H1 (cell line): ENCODE results near the gene VEGFC. TPM values are rescaled to one million over a fixed set of nuclear protein-coding genes. Genes with fewer than 3 reads are reported as not detected.

ENCODE experiments used
- CTCF ChIA-PET: fragments of 300-600 bp; sonication (Branson Sonifier 250); formaldehyde crosslinking; loops from one replicate; lab custom pipeline; 2021; ENCODE audit not compliant: partially characterized antibody; lab: Charles Lee
- POLR2A ChIA-PET: fragments of 300-600 bp; sonication (Branson Sonifier 250); formaldehyde crosslinking; loops from one replicate; lab custom pipeline; 2021; ENCODE audit warnings: inconsistent platforms; ENCODE audit not compliant: partially characterized antibody; lab: Charles Lee
- DNase-seq, 2 experiments: peaks; one replicate each; pipeline versions ENCODE4 v3.0.0 to v3.0.0-alpha.2; 2010 to 2022; ENCODE audit warnings: low spot score in 2 of 2, low read depth in 1 of 2, mixed read lengths in 1 of 2
- FAIRE-seq: peaks from 2 replicates; lab custom pipeline; 2011; peaks lifted over from hg19 to GRCh38; lab: Jason Lieb, UNC
- H2AFZ ChIP-seq: 2 replicates; pipeline ENCODE4 v1.8.1; 2012; ENCODE audit warnings: low read length, inconsistent platforms
- H2AK5ac ChIP-seq: 2 replicates; pipeline ENCODE4 v1.6.1; 2013; ENCODE audit warnings: low read depth, low read length
- H2BK120ac ChIP-seq: replicated peaks from 2 replicates; pipeline ENCODE3; 2013; ENCODE audit warnings: low read depth, low read length, inconsistent platforms
- H2BK12ac ChIP-seq: 2 replicates; pipeline ENCODE4 v1.6.1; 2013; ENCODE audit warnings: low read depth, low read length
- H2BK15ac ChIP-seq: 2 replicates; pipeline ENCODE4 v1.6.1; 2013; ENCODE audit warnings: low read length
- H2BK20ac ChIP-seq: 2 replicates; pipeline ENCODE4 v1.6.1; 2013; ENCODE audit warnings: low read length
- H2BK5ac ChIP-seq: 2 replicates; pipeline ENCODE4 v1.6.1; 2013; ENCODE audit warnings: low read depth, low read length
- H3K14ac ChIP-seq: 2 replicates; pipeline ENCODE4 v1.6.1; 2013; ENCODE audit warnings: inconsistent platforms; ENCODE audit not compliant: insufficient read length
- H3K18ac ChIP-seq: 2 replicates; pipeline ENCODE4 v1.6.1; 2013; ENCODE audit warnings: low read length; ENCODE audit errors: extremely low read depth
- H3K23ac ChIP-seq: 2 replicates; pipeline ENCODE4 v1.6.1; 2013; ENCODE audit warnings: inconsistent platforms; ENCODE audit not compliant: insufficient read length
- H3K23me2 ChIP-seq: 2 replicates; pipeline ENCODE4 v1.6.1; 2013; ENCODE audit warnings: low read depth, low read length
- H3K27ac ChIP-seq: 2 replicates; pipeline ENCODE4 v1.6.1; 2011; ENCODE audit warnings: low read depth, low read length, inconsistent platforms
- H3K27me3 ChIP-seq, 4 experiments: replicated peaks in 1 of 4; 1 replicate in 1 of 4; 2 replicates in 3 of 4; pipeline versions ENCODE4 v1.6.1 to v1.8.1; 2011 to 2013; ENCODE audit warnings: low read length in 3 of 4, mild to moderate bottlenecking in 3 of 4, inconsistent platforms in 2 of 4, mixed read lengths in 2 of 4, moderate library complexity in 1 of 4; ENCODE audit not compliant: control insufficient read depth in 3 of 4, insufficient read depth in 3 of 4; ENCODE audit errors: extremely low read depth in 1 of 4
- H3K36me3 ChIP-seq, 4 experiments: 2 replicates each; pipeline versions ENCODE4 v1.6.1 to v1.8.1; 2011 to 2013; ENCODE audit warnings: mild to moderate bottlenecking in 4 of 4, low read length in 3 of 4, moderate library complexity in 2 of 4, control low read depth in 1 of 4, inconsistent platforms in 1 of 4; ENCODE audit not compliant: insufficient read depth in 4 of 4, control insufficient read depth in 2 of 4
- H3K4ac ChIP-seq: replicated peaks from 2 replicates; pipeline ENCODE3; 2013; ENCODE audit warnings: low read length, low read depth, mixed read lengths, inconsistent platforms; ENCODE audit not compliant: insufficient read length
- H3K4me1 ChIP-seq, 4 experiments: replicated peaks in 1 of 4; 1 replicate in 1 of 4; 2 replicates in 3 of 4; pipeline versions ENCODE4 v1.6.1 to v1.8.1; 2011 to 2013; ENCODE audit warnings: low read length in 3 of 4, inconsistent platforms in 2 of 4, mixed read lengths in 1 of 4; ENCODE audit not compliant: insufficient read depth in 4 of 4, control insufficient read depth in 3 of 4
- H3K4me2 ChIP-seq, 2 experiments: 2 replicates each; pipeline versions ENCODE4 v1.6.1 to v1.8.1; 2011 to 2013; ENCODE audit warnings: low read depth in 2 of 2, low read length in 2 of 2, control low read depth in 1 of 2, inconsistent platforms in 1 of 2, mild to moderate bottlenecking in 1 of 2; ENCODE audit not compliant: insufficient read depth in 1 of 2
- H3K4me3 ChIP-seq, 4 experiments: fragments of 200-600, 300-600 bp in 1 of 4; sonication (generic), shearing (Covaris generic), sonication (Bioruptor Twin) in 1 of 4; 2 replicates each; pipeline versions ENCODE4 v1.5.1 to v1.8.1; 2011 to 2016; ENCODE audit warnings: low read length in 4 of 4, low read depth in 3 of 4, control low read depth in 2 of 4, inconsistent platforms in 2 of 4, mild to moderate bottlenecking in 2 of 4, mixed read lengths in 1 of 4, moderate library complexity in 1 of 4; ENCODE audit not compliant: insufficient read depth in 2 of 4; ENCODE audit errors: extremely low read depth in 1 of 4
- H3K56ac ChIP-seq: replicated peaks from 2 replicates; pipeline ENCODE3; 2013; ENCODE audit warnings: low read depth, mild to moderate bottlenecking, mixed read lengths, low read length, inconsistent platforms; ENCODE audit not compliant: insufficient read length
- H3K79me1 ChIP-seq: 2 replicates; pipeline ENCODE4 v1.6.1; 2013; ENCODE audit warnings: low read depth, low read length, control low read depth
- H3K79me2 ChIP-seq, 2 experiments: 2 replicates each; pipeline versions ENCODE4 v1.6.1 to v1.8.1; 2012 to 2013; ENCODE audit warnings: low read length in 2 of 2, mild to moderate bottlenecking in 2 of 2, inconsistent platforms in 1 of 2; ENCODE audit not compliant: insufficient read depth in 2 of 2, control insufficient read depth in 1 of 2
- H3K9ac ChIP-seq, 4 experiments: replicated peaks in 1 of 4; 1 replicate in 1 of 4; 2 replicates in 3 of 4; pipeline versions ENCODE4 v1.6.1 to v1.8.1; 2011 to 2013; ENCODE audit warnings: low read depth in 3 of 4, low read length in 3 of 4, control low read depth in 2 of 4, mild to moderate bottlenecking in 2 of 4, moderate library complexity in 2 of 4, inconsistent platforms in 1 of 4; ENCODE audit errors: extremely low read depth in 1 of 4
- H3K9me3 ChIP-seq, 2 experiments: 2 replicates each; pipeline versions ENCODE4 v1.6.1 to v1.8.1; 2012 to 2013; ENCODE audit warnings: mild to moderate bottlenecking in 2 of 2, moderate library complexity in 2 of 2, control low read depth in 1 of 2, inconsistent platforms in 1 of 2, low read depth in 1 of 2, low read length in 1 of 2, mixed read lengths in 1 of 2; ENCODE audit not compliant: insufficient read depth in 2 of 2
- H4K20me1 ChIP-seq, 2 experiments: replicated peaks in 1 of 2; 2 replicates each; pipeline versions ENCODE3 to v1.8.1; 2011 to 2013; ENCODE audit warnings: inconsistent platforms in 2 of 2, low read length in 2 of 2, mild to moderate bottlenecking in 1 of 2; ENCODE audit not compliant: insufficient read depth in 2 of 2, control insufficient read depth in 1 of 2
- H4K5ac ChIP-seq: 2 replicates; pipeline ENCODE4 v1.6.1; 2013; ENCODE audit warnings: low read length, low read depth, mixed read lengths, inconsistent platforms; ENCODE audit not compliant: insufficient read length
- H4K8ac ChIP-seq: 2 replicates; pipeline ENCODE4 v1.8.0; 2013; ENCODE audit warnings: mild to moderate bottlenecking, moderate library complexity, low read length, inconsistent platforms; ENCODE audit not compliant: insufficient read depth; ENCODE audit errors: extremely low read depth
- H4K91ac ChIP-seq: replicated peaks from 2 replicates; pipeline ENCODE3; 2013; ENCODE audit warnings: low read length, mixed read lengths, inconsistent platforms; ENCODE audit not compliant: insufficient read length
- BACH1 ChIP-seq: IDR thresholded peaks from 2 replicates; pipeline ENCODE4 v1.6.1; 2012; ENCODE audit warnings: low read length, improper control_type of control experiment
- CHD2 ChIP-seq: IDR thresholded peaks from 2 replicates; pipeline ENCODE4 v1.6.1; 2012; ENCODE audit warnings: low read length, improper control_type of control experiment
- EP300 ChIP-seq, 2 experiments: IDR thresholded peaks; 1 replicate in 1 of 2; 2 replicates in 1 of 2; pipeline ENCODE4 v1.6.1; 2011 to 2012; ENCODE audit warnings: low read depth in 2 of 2, low read length in 2 of 2, mild to moderate bottlenecking in 2 of 2, borderline replicate concordance in 1 of 2, inconsistent platforms in 1 of 2, moderate library complexity in 1 of 2
- KDM1A ChIP-seq: fragments of 200-600, 300-600 bp; sonication (generic); IDR thresholded peaks from 2 replicates; pipeline ENCODE4 v1.7.1; 2016; ENCODE audit warnings: mild to moderate bottlenecking, low read length, borderline replicate concordance
- KDM4A ChIP-seq: IDR thresholded peaks from one replicate; pipeline ENCODE4 v1.7.1; 2012; ENCODE audit warnings: low read depth, mild to moderate bottlenecking, moderate library complexity, low read length, inconsistent platforms; ENCODE audit not compliant: severe bottlenecking
- NRF1 ChIP-seq: IDR thresholded peaks from 2 replicates; pipeline ENCODE4 v1.6.1; 2011; ENCODE audit warnings: mild to moderate bottlenecking, low read depth, low read length, improper control_type of control experiment
- POLR2A ChIP-seq, 2 experiments: IDR thresholded peaks; 1 replicate in 1 of 2; 2 replicates in 1 of 2; pipeline ENCODE4 v1.6.1; 2011; ENCODE audit warnings: low read depth in 2 of 2, low read length in 2 of 2, mild to moderate bottlenecking in 2 of 2; ENCODE audit errors: control extremely low read depth in 1 of 2
- RNF2 ChIP-seq: fragments of 200-900, 300-1000 bp; sonication (generic); IDR thresholded peaks from 2 replicates; pipeline ENCODE4 v1.7.1; 2016; ENCODE audit warnings: borderline replicate concordance, low read depth, mild to moderate bottlenecking, antibody characterized with exemption, low read length; ENCODE audit not compliant: poor library complexity, severe bottlenecking; ENCODE audit errors: missing control alignments
- RXRA ChIP-seq: IDR thresholded peaks from 2 replicates; pipeline ENCODE4 v1.6.1; 2011; ENCODE audit warnings: low read depth, mild to moderate bottlenecking, low read length, moderate library complexity; ENCODE audit not compliant: insufficient read depth
- SP4 ChIP-seq: IDR thresholded peaks from 2 replicates; pipeline ENCODE4 v1.6.1; 2012; ENCODE audit warnings: low read length, inconsistent platforms
- TAF1 ChIP-seq: IDR thresholded peaks from 2 replicates; pipeline ENCODE4 v1.6.1; 2011; ENCODE audit warnings: mild to moderate bottlenecking, low read depth, low read length
- TCF12 ChIP-seq: IDR thresholded peaks from 2 replicates; pipeline ENCODE4 v1.6.1; 2011; ENCODE audit warnings: low read depth, mild to moderate bottlenecking, low read length
- whole genome bisulfite sequencing, 2 experiments: shearing (Covaris generic) in 1 of 2; methylation state at CpG; one replicate each; pipeline versions ENCODE4 v1.1.6 to v1.1.7; 2013 to 2015; ENCODE audit warnings: low lambda C conversion rate in 2 of 2, mixed read lengths in 2 of 2, inconsistent platforms in 1 of 2, low coverage in 1 of 2, missing lambda C conversion rate in 1 of 2; ENCODE audit not compliant: insufficient replicate concordance in 2 of 2, insufficient coverage in 1 of 2, insufficient read length in 1 of 2; ENCODE audit errors: extremely low coverage in 1 of 2, missing lambda C conversion rate in 1 of 2; 5-methylcytosine and 5-hydroxymethylcytosine counted together
- polyA plus RNA-seq, 7 experiments: library from polyadenylated mRNA; depleted of rRNA in 3 of 7; stranded (reverse) in 5 of 7; unstranded in 2 of 7; fragments of >200 nt in 5 of 7; fragments of 200-250 nt in 2 of 7; gene quantifications; 1 replicate in 5 of 7; 2 replicates in 1 of 7; 4 replicates in 1 of 7; pipeline versions ENCODE4 v1.2.1 to v1.2.3, GENCODE V29; 2011 to 2013; ENCODE audit warnings: missing spikeins in 2 of 7, mixed read lengths in 2 of 7
- total RNA-seq: library from RNA; stranded (reverse); fragmentation: NEBNext Ultra II Directional; extraction: Animal tissue kit (Norgen Biotek cat#: 25700); gene quantifications from 2 replicates; pipeline ENCODE4 v1.2.1, GENCODE V29; 2021
- TF ChIP-seq, protein P1 (sequence below): IDR thresholded peaks from 2 replicates; pipeline ENCODE4 v1.6.1; 2012; ENCODE audit warnings: low read length, inconsistent platforms

VEGFC gene
- total and polyA plus RNA-seq, 2 of the 8 experiments (the other 6 are each of a cell fraction or from before 2014, with no cell fraction given): 0.53 to 1.4 TPM

DNA sequence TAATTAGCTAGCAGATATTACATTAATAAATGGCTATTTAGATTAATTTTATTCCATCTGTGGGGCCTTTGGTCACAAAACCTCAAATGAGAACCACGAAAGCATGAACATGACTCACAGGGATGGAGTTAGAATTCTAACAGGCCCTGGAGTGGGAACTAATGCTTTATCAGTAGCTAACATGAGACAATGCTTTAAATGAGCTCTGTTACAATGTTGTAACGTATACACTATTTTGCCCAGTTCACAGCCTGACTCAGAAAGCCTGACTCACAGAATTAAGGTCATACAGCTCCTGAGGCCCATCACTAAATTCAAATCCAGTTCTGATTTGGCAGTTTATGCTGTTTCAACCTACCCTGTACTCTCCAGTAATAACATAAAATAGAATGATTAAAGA lies 23.2 kb downstream of the VEGFC start:
- Histone ChIP-seq H3K79me2 (no peaks in the 10 kb centered on the region), H3K4me2 (no peak overlapping the region)
- TF ChIP-seq RXRA (no peak), TCF12 (no peak), CHD2 (no peak), BACH1 (no peak), KDM1A (no peak), RNF2 (no peak), KDM4A (no peak), EP300 (IDR thresholded peaks at IDR 0.05; ENCODE audit: borderline replicate concordance in 1 of 2, low read depth in 2 of 2, low read length in 2 of 2) (no peak), POLR2A (IDR thresholded peaks at IDR 0.05; ENCODE audit: control extremely low read depth in 1 of 2, low read depth in 2 of 2, low read length in 2 of 2) (no peak), NRF1 (no peak), TAF1 (no peak), SP4 (no peak)
- TF ChIP-seq, protein P1, sequence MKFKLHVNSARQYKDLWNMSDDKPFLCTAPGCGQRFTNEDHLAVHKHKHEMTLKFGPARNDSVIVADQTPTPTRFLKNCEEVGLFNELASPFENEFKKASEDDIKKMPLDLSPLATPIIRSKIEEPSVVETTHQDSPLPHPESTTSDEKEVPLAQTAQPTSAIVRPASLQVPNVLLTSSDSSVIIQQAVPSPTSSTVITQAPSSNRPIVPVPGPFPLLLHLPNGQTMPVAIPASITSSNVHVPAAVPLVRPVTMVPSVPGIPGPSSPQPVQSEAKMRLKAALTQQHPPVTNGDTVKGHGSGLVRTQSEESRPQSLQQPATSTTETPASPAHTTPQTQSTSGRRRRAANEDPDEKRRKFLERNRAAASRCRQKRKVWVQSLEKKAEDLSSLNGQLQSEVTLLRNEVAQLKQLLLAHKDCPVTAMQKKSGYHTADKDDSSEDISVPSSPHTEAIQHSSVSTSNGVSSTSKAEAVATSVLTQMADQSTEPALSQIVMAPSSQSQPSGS: no peak

More for the DNA sequence above, 23.2 kb downstream of the VEGFC start:
- H3K27ac ChIP-seq: no peak overlapping the region
- no peak overlapping the region for H2BK120ac ChIP-seq
- no peak overlapping the region for H2BK15ac ChIP-seq
- WGBS, 2 experiments: 100% methylated on average over 2 of the region's 2 CpGs; no CpG with 5 or more reads in 1 of the 2 experiments
- no peak overlapping the region for H3K18ac ChIP-seq
- no peak overlapping the region for H2BK20ac ChIP-seq
- ChIA-PET POLR2A (no interaction called here), CTCF (interaction anchor here (0.6 to 1.9 kb wide), 3 partner anchors 19 to 412 kb away, joined by 3 to 4 read pairs (median 3); no protein-coding TSS in a partner anchor)
- no peaks in the 10 kb centered on the region for H3K4me1 ChIP-seq
- H3K23me2 ChIP-seq: no peaks in the 10 kb centered on the region
- H3K27me3 ChIP-seq: no peaks in the 10 kb centered on the region
- H2BK12ac ChIP-seq: no peak overlapping the region
- no peak overlapping the region for H3K9ac ChIP-seq
- no peak overlapping the region for H3K14ac ChIP-seq
- H3K9me3 ChIP-seq: no peaks in the 10 kb centered on the region
- H3K4ac ChIP-seq: no peak overlapping the region
- no peaks in the 10 kb centered on the region for H4K20me1 ChIP-seq
- H2AFZ ChIP-seq: no peak overlapping the region
- H3K23ac ChIP-seq: no peak overlapping the region
- no peak overlapping the region for H4K5ac ChIP-seq
- FAIRE-seq (no peak), DNase-seq (no peak)
- no peak overlapping the region for H3K56ac ChIP-seq
- H4K91ac ChIP-seq: no peak overlapping the region
- H3K4me3 ChIP-seq: no peak overlapping the region
- no peaks in the 10 kb centered on the region for H3K79me1 ChIP-seq
- H2BK5ac ChIP-seq: no peak overlapping the region
- no peaks in the 10 kb centered on the region for H3K36me3 ChIP-seq
- H4K8ac ChIP-seq: no peak overlapping the region
- H2AK5ac ChIP-seq: no peak overlapping the region
